Measurements from ENCODE around the gene NXPE1. TPM values are rescaled to one million over a fixed set of nuclear protein-coding genes. Genes with fewer than 3 reads are reported as not detected.
"Not testable (repeated sequence)": the region's sequence is repeated elsewhere in the genome, so short reads cannot be mapped to it uniquely, and the experiment has no call there.

NXPE1 gene
- total RNA-seq, 1 experiment from 2014 or later = not detected

- no peak overlapping the region for H2BK12ac ChIP-seq (ENCODE audit: insufficient read length, low read depth, low read length)
- H4K91ac ChIP-seq (ENCODE audit: insufficient read length, low read depth, low read length) = no peak overlapping the region
- no peak overlapping the region for H2BK15ac ChIP-seq (ENCODE audit: low read depth, low read length)
- no peak overlapping the region for H2AFZ ChIP-seq (ENCODE audit: low read length)
- no peak overlapping the region for H4K5ac ChIP-seq (ENCODE audit: insufficient read length, low read depth, low read length)
- H3K27me3 Mint-ChIP-seq (ENCODE audit: low read depth) = no peaks in the 10 kb centered on the region
- no peak overlapping the region for H3K27ac ChIP-seq (ENCODE audit: insufficient read length, low read depth, low read length)
- H3K4me2 ChIP-seq (ENCODE audit: insufficient read depth, insufficient read length, low read length) = no peak overlapping the region
- no peaks in the 10 kb centered on the region for H3K79me2 ChIP-seq (ENCODE audit: insufficient read depth, low read length)
- H3K27me3 ChIP-seq (ENCODE audit: insufficient read depth, low read length) = no peaks in the 10 kb centered on the region
- no peak overlapping the region for H3K56ac ChIP-seq (ENCODE audit: insufficient read length, low read depth, low read length)
- no peak overlapping the region for H4K8ac ChIP-seq (replicated peaks; ENCODE audit: insufficient read length, low read depth, low read length)
- H3K36me3 Mint-ChIP-seq (ENCODE audit: insufficient read depth in 1 of 3, low read depth in 3 of 3) = peaks cover 2 to 14% (median 4%) of the 10 kb centered on the region in 3 experiments; a peak in 3 of 7 replicates
- no peak overlapping the region for H3K9ac ChIP-seq (ENCODE audit: extremely low read depth, insufficient read length, low read length)
- H3K4me1 ChIP-seq (ENCODE audit: insufficient read depth, low read length) = no peaks in the 10 kb centered on the region
- no peak overlapping the region for H2BK120ac ChIP-seq (ENCODE audit: low read depth, low read length, poor library complexity, severe bottlenecking)
- no peak overlapping the region for H3K27ac Mint-ChIP-seq
- peaks cover 29% of the 10 kb centered on the region in 2 experiments for H3K9me3 Mint-ChIP-seq
- no CpG with 5 or more reads among the region's 11 CpGs for WGBS (ENCODE audit: extremely low coverage, insufficient read length, low lambda C conversion rate)
- no peak overlapping the region for H3K18ac ChIP-seq (ENCODE audit: insufficient read length, low read depth, low read length)
- H3K23me2 ChIP-seq (ENCODE audit: insufficient read length, low read depth, low read length, poor library complexity, severe bottlenecking) = no peaks in the 10 kb centered on the region
- H3K4ac ChIP-seq (ENCODE audit: low read depth, low read length) = no peak overlapping the region
- H3K4me3 Mint-ChIP-seq = no peak overlapping the region
- H3K23ac ChIP-seq (ENCODE audit: insufficient read length, low read depth, low read length) = no peak overlapping the region
- H4K20me1 ChIP-seq (ENCODE audit: control insufficient read depth, insufficient read depth, insufficient read length) = no peaks in the 10 kb centered on the region
- H3K14ac ChIP-seq (ENCODE audit: insufficient read depth, low read length) = no peak overlapping the region
- H2AK5ac ChIP-seq (ENCODE audit: insufficient read length, low read length) = no peak overlapping the region
- DNase-seq = no peak
- H2BK20ac ChIP-seq (ENCODE audit: low read depth, low read length, poor library complexity, severe bottlenecking) = no peak overlapping the region
- H2BK5ac ChIP-seq (ENCODE audit: insufficient read length, low read length) = no peak overlapping the region
- H3K4me1 Mint-ChIP-seq = no peaks in the 10 kb centered on the region
- TF ChIP-seq CTCF (conservative IDR thresholded peaks at IDR 0.05) = no peak
- no peak overlapping the region for H3T11ph ChIP-seq (ENCODE audit: low read length)
- peaks cover under 1% of the 10 kb centered on the region for H3K9me3 ChIP-seq (ENCODE audit: control insufficient read depth, low read depth, low read length)
- H3K79me1 ChIP-seq (ENCODE audit: insufficient read depth, low read depth, low read length, poor library complexity, severe bottlenecking) = no peaks in the 10 kb centered on the region
Measured at GRCh38 chr11:114607753-114608459, 48.2 kb upstream of the NXPE1 start.

GRCh38 chr11:114606802-114607075, 47.1 kb upstream of the NXPE1 start:
- not testable (repeated sequence) for H2BK15ac ChIP-seq (ENCODE audit: low read depth, low read length); H3K27ac Mint-ChIP-seq; H3K14ac ChIP-seq (ENCODE audit: insufficient read depth, low read length); DNase-seq; H2AFZ ChIP-seq (ENCODE audit: low read length); H3K27me3 ChIP-seq (ENCODE audit: insufficient read depth, low read length); H3K56ac ChIP-seq (ENCODE audit: insufficient read length, low read depth, low read length); H3K4me1 Mint-ChIP-seq; H3K4me2 ChIP-seq (ENCODE audit: insufficient read depth, insufficient read length, low read length); H2BK12ac ChIP-seq (ENCODE audit: insufficient read length, low read depth, low read length); H2BK5ac ChIP-seq (ENCODE audit: insufficient read length, low read length); H3K9me3 ChIP-seq (ENCODE audit: control insufficient read depth, low read depth, low read length); H3K23me2 ChIP-seq (ENCODE audit: insufficient read length, low read depth, low read length, poor library complexity, severe bottlenecking); H2AK5ac ChIP-seq (ENCODE audit: insufficient read length, low read length); H4K8ac ChIP-seq (replicated peaks; ENCODE audit: insufficient read length, low read depth, low read length); H2BK120ac ChIP-seq (ENCODE audit: low read depth, low read length, poor library complexity, severe bottlenecking); H3K4me3 Mint-ChIP-seq; H3K27me3 Mint-ChIP-seq (ENCODE audit: low read depth); H4K20me1 ChIP-seq (ENCODE audit: control insufficient read depth, insufficient read depth, insufficient read length); H3K4ac ChIP-seq (ENCODE audit: low read depth, low read length); H3K4me1 ChIP-seq (ENCODE audit: insufficient read depth, low read length); H3K79me1 ChIP-seq (ENCODE audit: insufficient read depth, low read depth, low read length, poor library complexity, severe bottlenecking); H3K23ac ChIP-seq (ENCODE audit: insufficient read length, low read depth, low read length); H3K18ac ChIP-seq (ENCODE audit: insufficient read length, low read depth, low read length); H3K79me2 ChIP-seq (ENCODE audit: insufficient read depth, low read length); H3K9ac ChIP-seq (ENCODE audit: extremely low read depth, insufficient read length, low read length); H4K5ac ChIP-seq (ENCODE audit: insufficient read length, low read depth, low read length); H2BK20ac ChIP-seq (ENCODE audit: low read depth, low read length, poor library complexity, severe bottlenecking); H3K27ac ChIP-seq (ENCODE audit: insufficient read length, low read depth, low read length); H3T11ph ChIP-seq (ENCODE audit: low read length); H4K91ac ChIP-seq (ENCODE audit: insufficient read length, low read depth, low read length)
- WGBS (ENCODE audit: extremely low coverage, insufficient read length, low lambda C conversion rate) = no CpG with 5 or more reads among the region's 5 CpGs
- peaks cover 2 to 14% (median 4%) of the 10 kb centered on the region in 3 experiments; a peak in 3 of 7 replicates for H3K36me3 Mint-ChIP-seq (ENCODE audit: insufficient read depth in 1 of 3, low read depth in 3 of 3)
- peaks cover 26% of the 10 kb centered on the region in 2 experiments for H3K9me3 Mint-ChIP-seq
